SK-N-SH treated with all-trans-retinoic acid at 6 μM for 48 hours (cell line): ENCODE results near the gene ZNF697.

Source experiments
- ATAC-seq: fragments of 200-7000 bp; cut with Tn5 transposase; 3 replicates; pipeline ENCODE4 v1.9.1; 2020; ENCODE audit warnings: mild to moderate bottlenecking, moderate library complexity
- ARNTL ChIP-seq: fragments of 450-650 bp; formaldehyde crosslinking; IDR thresholded peaks from 2 replicates; pipeline ENCODE4 v1.5.0; 2020; ENCODE audit warnings: low read depth, mild to moderate bottlenecking, moderate library complexity, borderline replicate concordance
- BACH2 ChIP-seq: fragments of 250-450 bp; sonication (Bioruptor Pico); IDR thresholded peaks from 2 replicates; pipeline ENCODE4 v1.9.0; 2021; ENCODE audit warnings: mild to moderate bottlenecking, borderline replicate concordance
- ESRRG ChIP-seq: fragments of 250-450 bp; sonication (Bioruptor Pico); IDR thresholded peaks from 2 replicates; pipeline ENCODE4 v1.6.1; 2021; ENCODE audit warnings: mild to moderate bottlenecking
- GLIS3 ChIP-seq: fragments of 250-450 bp; sonication (Bioruptor Pico); IDR thresholded peaks from 2 replicates; pipeline ENCODE4 v1.5.0; 2020; ENCODE audit warnings: mild to moderate bottlenecking, moderate library complexity
- ISL1 ChIP-seq: fragments of 250-450 bp; sonication (Bioruptor Pico); IDR thresholded peaks from 2 replicates; pipeline ENCODE4 v2.1.2; 2022; ENCODE audit warnings: mild to moderate bottlenecking, moderate library complexity
- OSR1 ChIP-seq: fragments of 250-450 bp; sonication (Bioruptor Pico); IDR thresholded peaks from 2 replicates; pipeline ENCODE4 v1.8.0; 2022; ENCODE audit warnings: moderate library complexity, mild to moderate bottlenecking, inconsistent platforms
- PATZ1 ChIP-seq: fragments of 250-450 bp; sonication (Bioruptor Pico); IDR thresholded peaks from 2 replicates; pipeline ENCODE4 v1.8.0; 2020; ENCODE audit warnings: mild to moderate bottlenecking, moderate library complexity, borderline replicate concordance
- POU6F1 ChIP-seq: fragments of 250-450 bp; sonication (Bioruptor Pico); IDR thresholded peaks from 2 replicates; pipeline ENCODE4 v1.8.0; 2021; ENCODE audit warnings: low read depth, mild to moderate bottlenecking, moderate library complexity, borderline replicate concordance
- RARB ChIP-seq: fragments of 250-450 bp; sonication (Bioruptor Pico); IDR thresholded peaks from 2 replicates; pipeline ENCODE4 v1.8.0; 2021; ENCODE audit warnings: mild to moderate bottlenecking, moderate library complexity
- SNAI2 ChIP-seq: fragments of 250-450 bp; sonication (Bioruptor Pico); IDR thresholded peaks from 2 replicates; pipeline ENCODE4 v1.5.0; 2020; ENCODE audit warnings: mild to moderate bottlenecking, moderate library complexity
- TCF4 ChIP-seq: fragments of 250-450 bp; sonication (Bioruptor Pico); IDR thresholded peaks from 2 replicates; pipeline ENCODE4 v1.8.0; 2021; ENCODE audit warnings: mild to moderate bottlenecking, moderate library complexity, borderline replicate concordance
- TOX ChIP-seq: fragments of 250-450 bp; sonication (Bioruptor Pico); IDR thresholded peaks from 2 replicates; pipeline ENCODE4 v1.8.0; 2021; ENCODE audit warnings: mild to moderate bottlenecking, moderate library complexity, borderline replicate concordance
- ZC3H10 ChIP-seq: fragments of 250-450 bp; sonication (Bioruptor Pico); IDR thresholded peaks from 2 replicates; pipeline ENCODE4 v1.5.1; 2021; ENCODE audit warnings: mild to moderate bottlenecking, moderate library complexity
- ZFP3 ChIP-seq: fragments of 250-450 bp; sonication (Bioruptor Pico); IDR thresholded peaks from 2 replicates; pipeline ENCODE4 v1.5.0; 2020; ENCODE audit warnings: mild to moderate bottlenecking, moderate library complexity
- ZFP30 ChIP-seq: fragments of 450-650 bp; formaldehyde crosslinking; IDR thresholded peaks from 2 replicates; pipeline ENCODE4 v1.5.0; 2022; ENCODE audit warnings: mild to moderate bottlenecking, moderate library complexity
- ZNF70 ChIP-seq: fragments of 450-650 bp; formaldehyde crosslinking; IDR thresholded peaks from 2 replicates; pipeline ENCODE4 v1.5.0; 2020; ENCODE audit warnings: mild to moderate bottlenecking, moderate library complexity
- ZNF8 ChIP-seq: fragments of 450-650 bp; formaldehyde crosslinking; IDR thresholded peaks from 2 replicates; pipeline ENCODE4 v1.5.0; 2020; ENCODE audit warnings: mild to moderate bottlenecking, moderate library complexity
- TF ChIP-seq, protein P1 (sequence below): fragments of 250-450 bp; sonication (Bioruptor Pico); IDR thresholded peaks from 2 replicates; pipeline ENCODE4 v1.5.1; 2021; ENCODE audit warnings: mild to moderate bottlenecking, moderate library complexity

The ZNF697 gene

DNA sequence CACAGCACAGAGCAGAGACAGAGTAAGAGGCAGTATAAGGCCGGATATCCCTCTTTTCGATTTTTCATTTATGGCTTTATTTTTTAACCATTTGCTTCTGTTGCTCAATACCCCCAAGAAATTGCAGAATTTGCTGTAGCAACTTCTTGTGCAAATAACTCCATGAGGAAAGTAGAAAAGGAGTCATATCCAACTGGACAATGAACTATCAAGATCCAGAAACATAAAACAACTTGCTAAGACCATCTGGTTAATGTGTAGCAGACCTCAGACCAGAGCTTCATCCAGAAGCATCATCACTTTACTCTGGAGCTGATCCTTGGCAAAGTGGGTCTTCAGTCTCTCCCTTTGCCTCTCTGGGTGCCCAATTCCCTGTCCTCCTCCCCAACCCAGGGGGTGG, 45.9 kb downstream of the ZNF697 start:
- no peak for TF ChIP-seq ZC3H10 (CRISPR knock-in tag)
- no peak for TF ChIP-seq SNAI2 (CRISPR knock-in tag)
- no peak for TF ChIP-seq ZFP30
- TF ChIP-seq ESRRG = no peak
- TF ChIP-seq POU6F1 (CRISPR knock-in tag) = no peak
- no peak for TF ChIP-seq PATZ1 (CRISPR knock-in tag)
- TF ChIP-seq ISL1 (CRISPR knock-in tag) = no peak
- no peak for TF ChIP-seq GLIS3
- TF ChIP-seq OSR1 (CRISPR knock-in tag) = no peak
- TF ChIP-seq TCF4 = no peak
- TF ChIP-seq BACH2 = no peak
- no peak for TF ChIP-seq ZFP3 (CRISPR knock-in tag)
- no peak for TF ChIP-seq ZNF70
- TF ChIP-seq, protein P1, sequence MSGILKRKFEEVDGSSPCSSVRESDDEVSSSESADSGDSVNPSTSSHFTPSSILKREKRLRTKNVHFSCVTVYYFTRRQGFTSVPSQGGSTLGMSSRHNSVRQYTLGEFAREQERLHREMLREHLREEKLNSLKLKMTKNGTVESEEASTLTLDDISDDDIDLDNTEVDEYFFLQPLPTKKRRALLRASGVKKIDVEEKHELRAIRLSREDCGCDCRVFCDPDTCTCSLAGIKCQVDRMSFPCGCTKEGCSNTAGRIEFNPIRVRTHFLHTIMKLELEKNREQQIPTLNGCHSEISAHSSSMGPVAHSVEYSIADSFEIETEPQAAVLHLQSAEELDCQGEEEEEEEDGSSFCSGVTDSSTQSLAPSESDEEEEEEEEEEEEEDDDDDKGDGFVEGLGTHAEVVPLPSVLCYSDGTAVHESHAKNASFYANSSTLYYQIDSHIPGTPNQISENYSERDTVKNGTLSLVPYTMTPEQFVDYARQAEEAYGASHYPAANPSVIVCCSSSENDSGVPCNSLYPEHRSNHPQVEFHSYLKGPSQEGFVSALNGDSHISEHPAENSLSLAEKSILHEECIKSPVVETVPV (CRISPR knock-in tag) = no peak
- TF ChIP-seq ARNTL (CRISPR knock-in tag) = no peak
- ATAC-seq = no peak

DNA sequence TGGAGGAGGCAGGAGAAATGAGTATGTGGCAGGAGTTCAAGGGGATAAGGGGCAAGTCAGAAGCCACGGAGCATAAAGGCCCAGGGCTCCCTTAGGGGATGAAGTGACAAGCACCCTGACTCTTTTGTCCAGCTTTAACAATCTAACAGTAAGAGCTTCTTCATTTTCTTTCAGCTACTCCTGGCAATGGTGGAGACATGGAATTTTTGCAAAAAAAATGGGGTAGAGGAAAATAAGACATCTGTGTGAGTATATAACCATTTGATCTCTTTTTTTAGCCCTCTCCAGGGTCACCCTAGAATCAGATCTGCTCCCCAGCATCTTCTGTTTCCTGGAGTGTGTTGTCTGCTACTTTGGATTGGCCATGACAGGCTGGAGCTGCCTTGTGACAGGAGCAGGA, 47.1 kb downstream of the ZNF697 start:
- TF ChIP-seq ISL1 (CRISPR knock-in tag) (no peak), GLIS3 (no peak), TOX (CRISPR knock-in tag) (no peak), ZFP3 (CRISPR knock-in tag) (no peak), PATZ1 (CRISPR knock-in tag) (no peak), ZC3H10 (CRISPR knock-in tag) (no peak)
- no peak for ATAC-seq

DNA sequence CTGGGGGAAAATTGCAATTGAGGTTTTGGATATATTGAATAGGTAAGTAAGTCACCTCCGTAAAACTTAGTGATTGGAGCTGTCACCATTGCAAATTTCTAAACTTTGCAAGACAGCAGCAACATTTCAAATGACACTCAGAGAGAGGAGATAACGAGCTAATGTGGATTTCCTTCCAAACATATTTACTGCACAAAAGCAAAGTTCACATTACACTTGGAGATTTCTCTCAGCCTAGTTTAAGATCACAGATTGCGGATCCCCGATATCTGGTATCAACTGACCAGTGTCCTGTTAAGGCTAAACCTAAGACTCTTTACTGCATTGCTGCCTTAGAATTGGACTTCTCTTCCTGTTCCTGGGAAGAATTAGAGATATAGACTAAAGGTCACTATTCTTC, 47.5 kb downstream of the ZNF697 start:
- TF ChIP-seq ZC3H10 (CRISPR knock-in tag) (no peak), RARB (CRISPR knock-in tag) (no peak), OSR1 (CRISPR knock-in tag) (no peak)
- no peak for ATAC-seq

- TF ChIP-seq, protein P1 (CRISPR knock-in tag) = no peak
- TF ChIP-seq ZFP3 (CRISPR knock-in tag) (no peak), TOX (CRISPR knock-in tag) (no peak), PATZ1 (CRISPR knock-in tag) (no peak), ZNF8 (CRISPR knock-in tag) (no peak), TCF4 (no peak), ZNF70 (no peak)
- no peak for ATAC-seq
Measured at GRCh38 chr1:119595606-119596005, 52.5 kb downstream of the ZNF697 start.
